ENCODE results near the gene LIF.
"Not testable (repeated sequence)": the region's sequence is repeated elsewhere in the genome, so short reads cannot be mapped to it uniquely, and the experiment has no call there.

Gene LIF

GRCh38 chr22:30205281-30206115 is 41.1 kb downstream of the LIF start:
- DNase-seq = no peak

- DNase-seq = no peak
Observed at GRCh38 chr22:30204742-30205111, 41.8 kb downstream of the LIF start.

GRCh38 chr22:30204015-30204741 is 42.4 kb downstream of the LIF start:
- DNase-seq = no peak

- DNase-seq = no peak
Observed at GRCh38 chr22:30202531-30203006, 44.0 kb downstream of the LIF start.

- no peak for DNase-seq
Observed at GRCh38 chr22:30201945-30202344, 44.6 kb downstream of the LIF start.

- not testable (repeated sequence) for DNase-seq
Observed at GRCh38 chr22:30200905-30201304, 45.7 kb downstream of the LIF start.

GRCh38 chr22:30198921-30199320 is 47.6 kb downstream of the LIF start:
- DNase-seq = no peak

- peak in 1 of 2 experiments; percentile 6 for DNase-seq
Observed at GRCh38 chr22:30198152-30198825, 48.3 kb downstream of the LIF start.

- DNase-seq = no peak
Observed at GRCh38 chr22:30197389-30197788, 49.2 kb downstream of the LIF start.

GRCh38 chr22:30196880-30197336 is 49.7 kb downstream of the LIF start:
- DNase-seq = no peak

- DNase-seq = no peak
Observed at GRCh38 chr22:30196141-30196879, 50.2 kb downstream of the LIF start.

GRCh38 chr22:30195245-30196140 is 51.1 kb downstream of the LIF start:
- no peak for DNase-seq

- no peak for DNase-seq
Observed at GRCh38 chr22:30193031-30193775, 53.4 kb downstream of the LIF start.

- no peak for DNase-seq
Observed at GRCh38 chr22:30192427-30192826, 54.1 kb downstream of the LIF start.

GRCh38 chr22:30191040-30191701 is 55.4 kb downstream of the LIF start:
- DNase-seq = no peak

- DNase-seq = no peak
Observed at GRCh38 chr22:30190574-30190973, 56.0 kb downstream of the LIF start.

Measured in AML-193 (cell line).